HEK293T (cell line): Measurements from ENCODE around the gene SUCLG2.

Experiments used
- CTCF ChIA-PET: fragments of 350-600 bp; formaldehyde crosslinking; extraction: SDS; loops from one replicate; lab custom pipeline; 2021; ENCODE audit warnings: antibody characterized with exemption, inconsistent platforms; lab: Yijun Ruan, JAX
- POLR2A ChIA-PET: fragments of 350-600 bp; formaldehyde crosslinking; extraction: SDS; loops from one replicate; lab custom pipeline; 2020; ENCODE audit warnings: antibody characterized with exemption, inconsistent platforms; lab: Yijun Ruan, JAX
- DNase-seq: peaks from one replicate; pipeline ENCODE4 v3.0.0; 2012; ENCODE audit warnings: mixed read lengths; ENCODE audit errors: extremely low spot score
- ARNT ChIP-seq: fragments of 450-650 bp; IDR thresholded peaks from 2 replicates; pipeline ENCODE4 v1.6.1; 2017; ENCODE audit warnings: mild to moderate bottlenecking
- BHLHE40 ChIP-seq: fragments of 450-650 bp; IDR thresholded peaks from 2 replicates; pipeline ENCODE4 v1.6.1; 2016; ENCODE audit warnings: mild to moderate bottlenecking, moderate library complexity, borderline replicate concordance
- CTBP1 ChIP-seq: fragments of 450-650 bp; IDR thresholded peaks from 2 replicates; pipeline ENCODE4 v1.6.1; 2016; ENCODE audit warnings: borderline replicate concordance
- ELF4 ChIP-seq: fragments of 450-650 bp; IDR thresholded peaks from 2 replicates; pipeline ENCODE4 v1.6.1; 2017; ENCODE audit warnings: antibody characterized with exemption
- FOXA1 ChIP-seq: fragments of 450-650 bp; IDR thresholded peaks from 2 replicates; pipeline ENCODE4 v1.6.1; 2016; ENCODE audit warnings: mild to moderate bottlenecking
- FOXK2 ChIP-seq: fragments of 450-650 bp; IDR thresholded peaks from 2 replicates; pipeline ENCODE4 v1.6.1; 2016; ENCODE audit warnings: mild to moderate bottlenecking
- FOXM1 ChIP-seq: fragments of 450-650 bp; IDR thresholded peaks from 2 replicates; pipeline ENCODE4 v1.6.1; 2017; ENCODE audit warnings: mild to moderate bottlenecking, borderline replicate concordance
- HDGF ChIP-seq: fragments of 450-650 bp; IDR thresholded peaks from 2 replicates; pipeline ENCODE4 v1.6.1; 2017; ENCODE audit warnings: antibody characterized with exemption, borderline replicate concordance
- L3MBTL2 ChIP-seq: fragments of 450-650 bp; conservative IDR thresholded peaks from 2 replicates; pipeline ENCODE4 v1.6.1; 2016; ENCODE audit warnings: mild to moderate bottlenecking
- LEF1 ChIP-seq: fragments of 450-650 bp; IDR thresholded peaks from 2 replicates; pipeline ENCODE4 v1.6.1; 2017; ENCODE audit warnings: mild to moderate bottlenecking, borderline replicate concordance
- NFRKB ChIP-seq: fragments of 450-650 bp; IDR thresholded peaks from 2 replicates; pipeline ENCODE4 v1.6.1; 2016; ENCODE audit warnings: mild to moderate bottlenecking, moderate library complexity
- PKNOX1 ChIP-seq: fragments of 450-650 bp; IDR thresholded peaks from 2 replicates; pipeline ENCODE4 v1.6.1; 2016
- SP1 ChIP-seq: fragments of 450-650 bp; IDR thresholded peaks from 2 replicates; pipeline ENCODE4 v1.6.1; 2017
- SUZ12 ChIP-seq: fragments of 450-650 bp; IDR thresholded peaks from 2 replicates; pipeline ENCODE4 v1.6.1; 2016; ENCODE audit warnings: mild to moderate bottlenecking
- TARDBP ChIP-seq: fragments of 450-650 bp; IDR thresholded peaks from 2 replicates; pipeline ENCODE4 v1.6.1; 2016
- ZNF384 ChIP-seq: fragments of 450-650 bp; IDR thresholded peaks from 2 replicates; pipeline ENCODE4 v1.6.1; 2016

The SUCLG2 gene

GRCh38 chr3:67418426-67419217, 235.8 kb downstream of the SUCLG2 start:
- ChIA-PET POLR2A (no interaction called here), CTCF (no interaction called here)
- TF ChIP-seq SUZ12 (no peak), FOXM1 (no peak), TARDBP (no peak), L3MBTL2 (no peak), ZNF384 (no peak), HDGF (no peak), FOXA1 (no peak), LEF1 (no peak), ELF4 (no peak), BHLHE40 (no peak), PKNOX1 (no peak), ARNT (no peak), NFRKB (no peak), SP1 (no peak), CTBP1 (no peak), FOXK2 (no peak)
- DNase-seq: no peak

- DNase-seq: no peak
- ChIA-PET POLR2A (no interaction called here), CTCF (no interaction called here)
- TF ChIP-seq SP1 (no peak), ELF4 (no peak), FOXM1 (no peak), PKNOX1 (no peak), FOXK2 (no peak), CTBP1 (no peak), ZNF384 (no peak), BHLHE40 (no peak), NFRKB (no peak), LEF1 (no peak), ARNT (no peak), SUZ12 (no peak), L3MBTL2 (no peak), FOXA1 (no peak), HDGF (no peak), TARDBP (no peak)
Observed at GRCh38 chr3:67416703-67417102, 237.7 kb downstream of the SUCLG2 start.

GRCh38 chr3:67415511-67415910, 238.9 kb downstream of the SUCLG2 start:
- TF ChIP-seq FOXA1: no peak
- TF ChIP-seq ARNT: no peak
- no peak for TF ChIP-seq LEF1
- no peak for TF ChIP-seq PKNOX1
- TF ChIP-seq ZNF384: no peak
- POLR2A ChIA-PET: no interaction called here
- CTCF ChIA-PET: no interaction called here
- DNase-seq: no peak

- TF ChIP-seq ELF4: no peak
- no peak for TF ChIP-seq NFRKB
- TF ChIP-seq ZNF384: no peak
- no peak for TF ChIP-seq SP1
- DNase-seq: no peak
- ChIA-PET POLR2A (no interaction called here), CTCF (no interaction called here)
Observed at GRCh38 chr3:67414740-67415139, 239.7 kb downstream of the SUCLG2 start.

- ChIA-PET POLR2A (no interaction called here), CTCF (no interaction called here)
- DNase-seq: no peak
- TF ChIP-seq NFRKB (no peak), TARDBP (no peak)
Observed at GRCh38 chr3:67405193-67405592, 249.2 kb downstream of the SUCLG2 start.

GRCh38 chr3:67402873-67403272, 251.5 kb downstream of the SUCLG2 start:
- CTCF ChIA-PET: no interaction called here
- POLR2A ChIA-PET: no interaction called here

GRCh38 chr3:67401921-67402320, 252.5 kb downstream of the SUCLG2 start:
- POLR2A ChIA-PET: interaction anchor here (0.6 kb wide), 1 partner anchor 14 kb away, joined by 3 read pairs; no protein-coding TSS in a partner anchor

More at GRCh38 chr3:67402873-67403272, 251.5 kb downstream of the SUCLG2 start:
- no peak for TF ChIP-seq NFRKB
- DNase-seq: no peak

More at GRCh38 chr3:67401921-67402320, 252.5 kb downstream of the SUCLG2 start:
- DNase-seq: no peak
- CTCF ChIA-PET: no interaction called here
- TF ChIP-seq LEF1 (no peak), SUZ12 (no peak)
